Measurements from ENCODE around the gene KPNA6. TPM values are rescaled to one million over a fixed set of nuclear protein-coding genes. Genes with fewer than 3 reads are reported as not detected.

The KPNA6 gene
- total RNA-seq, 1 experiment from 2014 or later, result 33.8 TPM

- no peak for DNase-seq (ENCODE audit: low spot score)
Measured at GRCh38 chr1:32216566-32216965, 108.7 kb downstream of the KPNA6 start.

- DNase-seq (ENCODE audit: low spot score), result no peak
Measured at GRCh38 chr1:32219022-32219421, 111.2 kb downstream of the KPNA6 start.

GRCh38 chr1:32220746-32221580, 113.1 kb downstream of the KPNA6 start:
- DNase-seq (ENCODE audit: low spot score), result no peak

- no peak for DNase-seq (ENCODE audit: low spot score)
Measured at GRCh38 chr1:32221581-32221979, 113.7 kb downstream of the KPNA6 start.

- DNase-seq (ENCODE audit: low spot score), result peak; percentile 89
Measured at GRCh38 chr1:32221980-32222755, 114.3 kb downstream of the KPNA6 start, which contains the start of the genes EIF3I and TMEM234. EIF3I (plus strand) TSS chr1:32222407; CDS start chr1:32222442, 35 bp downstream. TMEM234 (minus strand) TSS chr1:32222353; CDS start chr1:32222322, 31 bp downstream.

GRCh38 chr1:32223683-32224082, 115.8 kb downstream of the KPNA6 start:
- no peak for DNase-seq (ENCODE audit: low spot score)

GRCh38 chr1:32224285-32224684, 116.4 kb downstream of the KPNA6 start:
- DNase-seq (ENCODE audit: low spot score), result no peak

Other genes starting within 250 kb of the KPNA6 start
- 303 and 310 TPM in 2 replicates for gene PTP4A2, start 169.7 kb upstream of the KPNA6 start, total RNA-seq (2014; rRNA removed; shearing (Covaris generic))
- gene KHDRBS1, start 94.2 kb upstream of the KPNA6 start, total RNA-seq (2014; rRNA removed; shearing (Covaris generic)), result 67.7 and 75.3 TPM in 2 replicates
- gene TMEM39B, start 35.1 kb upstream of the KPNA6 start, total RNA-seq (2014; rRNA removed; shearing (Covaris generic)), result 8.3 and 10.2 TPM in 2 replicates
- gene TXLNA, start 71.6 kb downstream of the KPNA6 start, total RNA-seq (2014; rRNA removed; shearing (Covaris generic)), result 47.5 and 50.4 TPM in 2 replicates
- 25.1 and 36.3 TPM in 2 replicates for gene CCDC28B, start 92.5 kb downstream of the KPNA6 start, total RNA-seq (2014; rRNA removed; shearing (Covaris generic))
- gene IQCC, start 97.6 kb downstream of the KPNA6 start, total RNA-seq (2014; rRNA removed; shearing (Covaris generic)), result 2.6 and 4.3 TPM in 2 replicates
- not detected in 2 replicates for gene DCDC2B, start 101.0 kb downstream of the KPNA6 start, total RNA-seq (2014; rRNA removed; shearing (Covaris generic))
- gene TMEM234, start 114.3 kb downstream of the KPNA6 start, total RNA-seq (2014; rRNA removed; shearing (Covaris generic)), result 3.5 and 8.1 TPM in 2 replicates
- gene EIF3I, start 114.4 kb downstream of the KPNA6 start, total RNA-seq (2014; rRNA removed; shearing (Covaris generic)), result 619 and 664 TPM in 2 replicates
- gene FAM167B, start 139.2 kb downstream of the KPNA6 start, total RNA-seq (2014; rRNA removed; shearing (Covaris generic)), result 0.56 TPM in 1 of 2 replicates, not detected in the other
- gene LCK, start 143.2 kb downstream of the KPNA6 start, total RNA-seq (2014; rRNA removed; shearing (Covaris generic)), result not detected in 2 replicates
- 115 and 126 TPM in 2 replicates for gene HDAC1, start 184.0 kb downstream of the KPNA6 start, total RNA-seq (2014; rRNA removed; shearing (Covaris generic))
- gene MARCKSL1, start 228.2 kb downstream of the KPNA6 start, total RNA-seq (2014; rRNA removed; shearing (Covaris generic)), result 102 and 133 TPM in 2 replicates